GM12878 (cell line): Measurements from ENCODE around the gene CRYGN. TPM values are rescaled to one million over a fixed set of nuclear protein-coding genes. Genes with fewer than 3 reads are reported as not detected.

Experiments
- ATAC-seq: fragments of 200-7000 bp; cut with Tn5 transposase; 3 replicates; pipeline ENCODE4 v1.9.1; 2020; ENCODE audit warnings: mild to moderate bottlenecking, moderate library complexity
- BruUV-seq: library from RNA; stranded (reverse); fragments of 400-500 nt; replicated peaks from 2 replicates; lab custom pipeline; 2021; lab: Mats Ljungman, UMichigan
- CTCF ChIA-PET: fragments of 300-600 bp; sonication (Branson Sonifier 250); formaldehyde crosslinking; extraction: SDS; loops from one replicate; lab custom pipeline; 2021; ENCODE audit warnings: inconsistent platforms; lab: Yijun Ruan, JAX
- POLR2A ChIA-PET: fragments of 350-600 bp; formaldehyde crosslinking; extraction: SDS; loops from one replicate; lab custom pipeline; 2021; ENCODE audit warnings: inconsistent platforms; lab: Charles Lee
- RAD21 ChIA-PET: fragments of 300-600 bp; sonication (Branson Sonifier 250); formaldehyde crosslinking; loops from one replicate; lab custom pipeline; 2023; ENCODE audit warnings: antibody characterized with exemption; ENCODE audit not compliant: unreplicated experiment; lab: Charles Lee
- SMC1A ChIA-PET: fragments of 300-600 bp; sonication (Branson Sonifier 250); formaldehyde crosslinking; loops from one replicate; lab custom pipeline; 2023; ENCODE audit not compliant: unreplicated experiment, uncharacterized antibody; lab: Charles Lee
- DNase-seq: peaks from one replicate; pipeline ENCODE4 v3.0.0-alpha.2; 2011; ENCODE audit warnings: low read depth, low spot score
- FAIRE-seq: peaks from 3 replicates; lab custom pipeline; 2011; peaks lifted over from hg19 to GRCh38; lab: Jason Lieb, UNC
- H2AFZ ChIP-seq: 2 replicates; pipeline ENCODE4 v1.6.0; 2011; ENCODE audit warnings: low read depth, low read length, control low read depth; ENCODE audit not compliant: control insufficient read depth
- H3K27ac ChIP-seq: 2 replicates; pipeline ENCODE4 v1.5.1; 2011; ENCODE audit warnings: control low read depth; ENCODE audit not compliant: control insufficient read depth, insufficient read depth
- H3K27me3 ChIP-seq, 2 experiments: replicated peaks in 1 of 2; 2 replicates each; pipeline versions ENCODE4 v1.6.0 to v1.6.1; 2011; ENCODE audit warnings: low read length in 1 of 2; ENCODE audit not compliant: control insufficient read depth in 2 of 2, insufficient read depth in 2 of 2
- H3K36me3 ChIP-seq, 2 experiments: 2 replicates each; pipeline ENCODE4 v1.5.1; 2011; ENCODE audit warnings: low read length in 1 of 2; ENCODE audit not compliant: control insufficient read depth in 2 of 2, insufficient read depth in 2 of 2
- H3K4me1 ChIP-seq: 2 replicates; pipeline ENCODE4 v1.6.1; 2011; ENCODE audit warnings: mild to moderate bottlenecking, low read length, moderate library complexity, mixed read lengths; ENCODE audit not compliant: control insufficient read depth, insufficient read depth
- H3K4me2 ChIP-seq: 2 replicates; pipeline ENCODE4 v1.6.0; 2011; ENCODE audit warnings: control low read depth; ENCODE audit not compliant: control insufficient read depth, insufficient read depth
- H3K4me3 ChIP-seq: fragments of 200-600 bp; sonication (generic); 2 replicates; pipeline ENCODE4 v1.5.1; 2016
- H3K79me2 ChIP-seq: 2 replicates; pipeline ENCODE4 v1.6.0; 2011; ENCODE audit warnings: low read length; ENCODE audit not compliant: control insufficient read depth, insufficient read depth
- H3K9ac ChIP-seq: 2 replicates; pipeline ENCODE4 v1.8.0; 2011; ENCODE audit warnings: low read length, control low read depth, mixed read lengths; ENCODE audit not compliant: control insufficient read depth, insufficient read depth
- H3K9me3 ChIP-seq: replicated peaks from 3 replicates; pipeline ENCODE4 v1.5.1; 2011; ENCODE audit warnings: mild to moderate bottlenecking, low read length; ENCODE audit not compliant: control insufficient read depth, insufficient read depth
- H4K20me1 ChIP-seq: 2 replicates; pipeline ENCODE4 v1.6.0; 2011; ENCODE audit not compliant: control insufficient read depth, insufficient read depth
- BACH1 ChIP-seq: fragments of 450-650 bp; IDR thresholded peaks from 2 replicates; pipeline ENCODE4 v1.6.1; 2017; ENCODE audit warnings: mild to moderate bottlenecking, borderline replicate concordance
- CBX3 ChIP-seq: fragments of 200-600 bp; sonication (generic); IDR thresholded peaks from 2 replicates; pipeline ENCODE4 v1.6.1; 2016; ENCODE audit warnings: low read depth, borderline replicate concordance
- CEBPB ChIP-seq, 2 experiments: fragments of 150-350 bp in 1 of 2; IDR thresholded peaks; 2 replicates each; pipeline ENCODE4 v1.6.1; 2012 to 2014; ENCODE audit warnings: low read depth in 2 of 2, low read length in 2 of 2, borderline replicate concordance in 1 of 2, inconsistent platforms in 1 of 2
- CREB1 ChIP-seq: IDR thresholded peaks from 2 replicates; pipeline ENCODE4 v1.6.1; 2012; ENCODE audit warnings: low read depth, mild to moderate bottlenecking, inconsistent platforms
- EED ChIP-seq: sonication (generic); IDR thresholded peaks from 2 replicates; pipeline ENCODE4 v1.6.1; 2016; ENCODE audit warnings: antibody characterized with exemption, low read depth
- JUND ChIP-seq: IDR thresholded peaks from 2 replicates; pipeline ENCODE4 v1.6.1; 2012; ENCODE audit warnings: low read depth, mild to moderate bottlenecking, low read length, improper control_type of control experiment, moderate library complexity
- KLF5 ChIP-seq: fragments of 450-650 bp; IDR thresholded peaks from 2 replicates; pipeline ENCODE4 v1.6.1; 2014; ENCODE audit warnings: mild to moderate bottlenecking; ENCODE audit not compliant: partially characterized antibody
- NFYA ChIP-seq: IDR thresholded peaks from 2 replicates; pipeline ENCODE4 v1.6.1; 2011; ENCODE audit warnings: low read depth, mild to moderate bottlenecking, low read length, improper control_type of control experiment, borderline replicate concordance
- NR2C2 ChIP-seq: IDR thresholded peaks from 2 replicates; pipeline ENCODE4 v1.6.1; 2011; ENCODE audit warnings: borderline replicate concordance, low read depth; ENCODE audit not compliant: control insufficient read depth, insufficient read length
- SMAD1 ChIP-seq: fragments of 450-650 bp; IDR thresholded peaks from 2 replicates; pipeline ENCODE4 v1.6.1; 2018; ENCODE audit warnings: mild to moderate bottlenecking, low read depth; ENCODE audit not compliant: partially characterized antibody
- STAT1 ChIP-seq: fragments of 450-650 bp; conservative IDR thresholded peaks from 2 replicates; pipeline ENCODE4 v1.6.1; 2014; ENCODE audit warnings: antibody characterized with exemption, mild to moderate bottlenecking
- WGBS: methylation state at CpG from one replicate; pipeline ENCODE4 v1.1.6; 2016; ENCODE audit warnings: low lambda C conversion rate; ENCODE audit not compliant: insufficient replicate concordance, insufficient coverage; ENCODE audit errors: missing lambda C conversion rate; 5-methylcytosine and 5-hydroxymethylcytosine counted together
- in situ Hi-C: fragments of 300-500 bp; cut with MboI; formaldehyde crosslinking; loops from 9 replicates; pipeline ENCODE4 v1.14.3; 2018; ENCODE audit warnings: mixed read lengths
- intact Hi-C: fragments of 100-400 bp; cut with micrococcal nuclease; formaldehyde crosslinking; loops from one replicate; pipeline ENCODE4 v1.14.2; 2022; ENCODE audit not compliant: unreplicated experiment
- polyA plus RNA-seq, 11 experiments: library from polyadenylated mRNA; depleted of rRNA in 4 of 11; unstranded in 6 of 11; stranded (reverse) in 5 of 11; fragments of >200 nt; fragmentation: Nextera tagmentation in 4 of 11; fragmentation: Illumina TruSeq in 1 of 11; extraction: Ambion mirVana in 4 of 11; extraction: Trizol in 1 of 11; gene quantifications; 1 replicate in 1 of 11; 2 replicates in 10 of 11; pipeline versions ENCODE4 v1.2.1 to v1.2.3, GENCODE V29; 2011 to 2016; ENCODE audit warnings: inconsistent platforms in 2 of 11, missing spikeins in 2 of 11, low read depth in 1 of 11
- total RNA-seq, 4 experiments: library from RNA; depleted of rRNA in 3 of 4; stranded (reverse); fragments of >200 nt in 3 of 4; fragmentation: Illumina TruSeq in 1 of 4; extraction: Trizol in 1 of 4; gene quantifications; 2 replicates each; pipeline versions ENCODE4 v1.2.1 to v1.2.3, GENCODE V29; 2013 to 2021
- TF ChIP-seq, protein P1 (sequence below): fragments of 150-350 bp; IDR thresholded peaks from 2 replicates; pipeline ENCODE4 v1.6.1; 2014; ENCODE audit warnings: mild to moderate bottlenecking, low read depth, low read length
- TF ChIP-seq, protein P2 (sequence below): fragments of 450-650 bp; IDR thresholded peaks from 2 replicates; pipeline ENCODE4 v1.6.1; 2018; ENCODE audit warnings: borderline replicate concordance, mild to moderate bottlenecking; ENCODE audit not compliant: partially characterized antibody
- TF ChIP-seq, protein P3 (sequence below): fragments of 450-650 bp; IDR thresholded peaks from 2 replicates; pipeline ENCODE4 v1.6.1; 2016; ENCODE audit warnings: mild to moderate bottlenecking
- TF ChIP-seq, protein P4 (sequence below): fragments of 450-650 bp; formaldehyde crosslinking; IDR thresholded peaks from 2 replicates; pipeline ENCODE4 v1.5.0; 2022; ENCODE audit warnings: mild to moderate bottlenecking, missing genetic modification characterization

The CRYGN gene
- total and polyA plus RNA-seq, 10 of the 15 experiments (the other 5 are each of a cell fraction or from before 2014, with no cell fraction given): not detected

DNA sequence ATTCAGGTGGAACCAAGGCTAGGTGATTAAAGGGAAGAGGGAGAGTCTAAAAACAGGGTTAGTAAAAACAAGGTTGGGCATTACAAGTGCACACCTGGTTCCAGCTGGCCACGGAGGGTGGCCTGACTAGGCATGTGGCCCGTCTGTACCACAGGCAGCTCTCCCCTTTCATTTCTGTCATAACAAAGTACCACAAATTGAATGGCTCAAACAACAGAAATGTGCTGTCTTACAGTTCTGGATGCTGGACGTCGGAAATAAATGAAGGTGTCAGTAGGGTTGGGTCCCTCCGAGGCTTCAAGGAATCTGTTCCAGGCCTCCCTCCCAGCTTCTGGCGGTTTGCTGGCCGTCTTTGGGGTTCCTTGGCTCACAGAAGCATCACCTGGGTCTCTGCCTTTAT lies 16.7 kb downstream of the CRYGN start (continued):
- TF ChIP-seq BACH1: no peak

DNA sequence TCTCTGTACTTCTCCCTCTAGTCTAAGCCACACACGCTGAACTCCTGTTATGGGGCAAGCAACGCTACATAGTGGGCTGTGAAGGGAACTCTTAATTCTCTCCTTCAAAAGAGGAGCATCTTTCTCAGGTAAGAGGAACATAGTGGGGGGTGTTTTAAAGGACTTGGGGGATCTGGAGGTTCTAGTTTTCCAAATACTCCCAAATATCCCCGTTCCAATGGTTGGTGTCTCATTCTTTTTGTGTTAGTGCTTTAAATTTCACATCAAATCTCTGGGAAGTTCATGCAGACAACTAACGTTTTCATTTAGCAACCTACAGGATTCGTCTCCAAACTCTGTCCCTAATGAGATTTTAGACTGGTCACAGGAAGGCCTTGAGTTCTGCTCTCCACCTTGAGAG lies 17.7 kb downstream of the CRYGN start:
- no peak overlapping the region for H3K27ac ChIP-seq
- SMC1A ChIA-PET: interaction anchor here (1.0 kb wide), 1 partner anchor 108 kb away, joined by 3 read pairs; no protein-coding TSS in a partner anchor
- H4K20me1 ChIP-seq: no peaks in the 10 kb centered on the region
- DNase-seq (no peak), FAIRE-seq (no peak), ATAC-seq (no peak)
- H3K4me2 ChIP-seq: no peak overlapping the region
- in situ Hi-C loops: no loop called here
- intact Hi-C loops: no loop called here
- H2AFZ ChIP-seq: no peak overlapping the region
- no peak overlapping the region for H3K9ac ChIP-seq
- peaks cover 9% of the 10 kb centered on the region for H3K9me3 ChIP-seq
- no peak overlapping the region for H3K4me3 ChIP-seq
- 29% methylated on average over 5 of the region's 5 CpGs for WGBS
- RAD21 ChIA-PET: no interaction called here
- H3K27me3 ChIP-seq: no peaks in the 10 kb centered on the region; a peak in 1 of 4 replicates
- H3K79me2 ChIP-seq: no peaks in the 10 kb centered on the region
- no TSS peak for BruUV-seq
- POLR2A ChIA-PET: no interaction called here
- CTCF ChIA-PET: no interaction called here
- H3K36me3 ChIP-seq: no peaks in the 10 kb centered on the region
- no peaks in the 10 kb centered on the region for H3K4me1 ChIP-seq
- TF ChIP-seq NR2C2: no peak
- no peak for TF ChIP-seq CBX3
- TF ChIP-seq STAT1: no peak
- TF ChIP-seq KLF5: no peak
- TF ChIP-seq JUND: no peak
- TF ChIP-seq, protein P1, sequence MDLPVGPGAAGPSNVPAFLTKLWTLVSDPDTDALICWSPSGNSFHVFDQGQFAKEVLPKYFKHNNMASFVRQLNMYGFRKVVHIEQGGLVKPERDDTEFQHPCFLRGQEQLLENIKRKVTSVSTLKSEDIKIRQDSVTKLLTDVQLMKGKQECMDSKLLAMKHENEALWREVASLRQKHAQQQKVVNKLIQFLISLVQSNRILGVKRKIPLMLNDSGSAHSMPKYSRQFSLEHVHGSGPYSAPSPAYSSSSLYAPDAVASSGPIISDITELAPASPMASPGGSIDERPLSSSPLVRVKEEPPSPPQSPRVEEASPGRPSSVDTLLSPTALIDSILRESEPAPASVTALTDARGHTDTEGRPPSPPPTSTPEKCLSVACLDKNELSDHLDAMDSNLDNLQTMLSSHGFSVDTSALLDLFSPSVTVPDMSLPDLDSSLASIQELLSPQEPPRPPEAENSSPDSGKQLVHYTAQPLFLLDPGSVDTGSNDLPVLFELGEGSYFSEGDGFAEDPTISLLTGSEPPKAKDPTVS: no peak
- no peak for TF ChIP-seq CEBPB (IDR thresholded peaks at IDR 0.05; ENCODE audit: borderline replicate concordance in 1 of 2, low read depth in 2 of 2, low read length in 2 of 2)
- TF ChIP-seq, protein P2, sequence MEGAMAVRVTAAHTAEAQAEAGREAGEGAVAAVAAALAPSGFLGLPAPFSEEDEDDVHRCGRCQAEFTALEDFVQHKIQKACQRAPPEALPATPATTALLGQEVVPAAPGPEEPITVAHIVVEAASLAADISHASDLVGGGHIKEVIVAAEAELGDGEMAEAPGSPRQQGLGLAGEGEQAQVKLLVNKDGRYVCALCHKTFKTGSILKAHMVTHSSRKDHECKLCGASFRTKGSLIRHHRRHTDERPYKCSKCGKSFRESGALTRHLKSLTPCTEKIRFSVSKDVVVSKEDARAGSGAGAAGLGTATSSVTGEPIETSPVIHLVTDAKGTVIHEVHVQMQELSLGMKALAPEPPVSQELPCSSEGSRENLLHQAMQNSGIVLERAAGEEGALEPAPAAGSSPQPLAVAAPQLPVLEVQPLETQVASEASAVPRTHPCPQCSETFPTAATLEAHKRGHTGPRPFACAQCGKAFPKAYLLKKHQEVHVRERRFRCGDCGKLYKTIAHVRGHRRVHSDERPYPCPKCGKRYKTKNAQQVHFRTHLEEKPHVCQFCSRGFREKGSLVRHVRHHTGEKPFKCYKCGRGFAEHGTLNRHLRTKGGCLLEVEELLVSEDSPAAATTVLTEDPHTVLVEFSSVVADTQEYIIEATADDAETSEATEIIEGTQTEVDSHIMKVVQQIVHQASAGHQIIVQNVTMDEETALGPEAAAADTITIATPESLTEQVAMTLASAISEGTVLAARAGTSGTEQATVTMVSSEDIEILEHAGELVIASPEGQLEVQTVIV: no peak
- TF ChIP-seq, protein P3, sequence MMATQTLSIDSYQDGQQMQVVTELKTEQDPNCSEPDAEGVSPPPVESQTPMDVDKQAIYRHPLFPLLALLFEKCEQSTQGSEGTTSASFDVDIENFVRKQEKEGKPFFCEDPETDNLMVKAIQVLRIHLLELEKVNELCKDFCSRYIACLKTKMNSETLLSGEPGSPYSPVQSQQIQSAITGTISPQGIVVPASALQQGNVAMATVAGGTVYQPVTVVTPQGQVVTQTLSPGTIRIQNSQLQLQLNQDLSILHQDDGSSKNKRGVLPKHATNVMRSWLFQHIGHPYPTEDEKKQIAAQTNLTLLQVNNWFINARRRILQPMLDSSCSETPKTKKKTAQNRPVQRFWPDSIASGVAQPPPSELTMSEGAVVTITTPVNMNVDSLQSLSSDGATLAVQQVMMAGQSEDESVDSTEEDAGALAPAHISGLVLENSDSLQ: no peak
- TF ChIP-seq EED: no peak
- no peak for TF ChIP-seq SMAD1
- TF ChIP-seq CREB1: no peak
- TF ChIP-seq NFYA: no peak
- TF ChIP-seq, protein P4, sequence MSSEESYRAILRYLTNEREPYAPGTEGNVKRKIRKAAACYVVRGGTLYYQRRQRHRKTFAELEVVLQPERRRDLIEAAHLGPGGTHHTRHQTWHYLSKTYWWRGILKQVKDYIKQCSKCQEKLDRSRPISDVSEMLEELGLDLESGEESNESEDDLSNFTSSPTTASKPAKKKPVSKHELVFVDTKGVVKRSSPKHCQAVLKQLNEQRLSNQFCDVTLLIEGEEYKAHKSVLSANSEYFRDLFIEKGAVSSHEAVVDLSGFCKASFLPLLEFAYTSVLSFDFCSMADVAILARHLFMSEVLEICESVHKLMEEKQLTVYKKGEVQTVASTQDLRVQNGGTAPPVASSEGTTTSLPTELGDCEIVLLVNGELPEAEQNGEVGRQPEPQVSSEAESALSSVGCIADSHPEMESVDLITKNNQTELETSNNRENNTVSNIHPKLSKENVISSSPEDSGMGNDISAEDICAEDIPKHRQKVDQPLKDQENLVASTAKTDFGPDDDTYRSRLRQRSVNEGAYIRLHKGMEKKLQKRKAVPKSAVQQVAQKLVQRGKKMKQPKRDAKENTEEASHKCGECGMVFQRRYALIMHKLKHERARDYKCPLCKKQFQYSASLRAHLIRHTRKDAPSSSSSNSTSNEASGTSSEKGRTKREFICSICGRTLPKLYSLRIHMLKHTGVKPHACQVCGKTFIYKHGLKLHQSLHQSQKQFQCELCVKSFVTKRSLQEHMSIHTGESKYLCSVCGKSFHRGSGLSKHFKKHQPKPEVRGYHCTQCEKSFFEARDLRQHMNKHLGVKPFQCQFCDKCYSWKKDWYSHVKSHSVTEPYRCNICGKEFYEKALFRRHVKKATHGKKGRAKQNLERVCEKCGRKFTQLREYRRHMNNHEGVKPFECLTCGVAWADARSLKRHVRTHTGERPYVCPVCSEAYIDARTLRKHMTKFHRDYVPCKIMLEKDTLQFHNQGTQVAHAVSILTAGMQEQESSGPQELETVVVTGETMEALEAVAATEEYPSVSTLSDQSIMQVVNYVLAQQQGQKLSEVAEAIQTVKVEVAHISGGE (CRISPR knock-in tag): no peak
